ENCODE results near the gene PLA2G2C. TPM values are rescaled to one million over a fixed set of nuclear protein-coding genes. Genes with fewer than 3 reads are reported as not detected.
A peak's percentile ranks its signal among the peaks of the same experiment; 100 is the strongest.
"Not testable (repeated sequence)": the region's sequence is repeated elsewhere in the genome, so short reads cannot be mapped to it uniquely, and the experiment has no call there.

Gene PLA2G2C
- total RNA-seq, 3 donors from 2014 or later (not counting 1 experiment from before 2014, with no cell fraction given): not detected

GRCh38 chr1:20233394-20233793 is 47.1 kb upstream of the PLA2G2C start:
- intact Hi-C loops (cut with micrococcal nuclease): no loop called here
- Mint-ChIP-seq H3K27ac (no peak overlapping the region), H3K36me3 (no peaks in the 10 kb centered on the region), H3K4me3 (no peak overlapping the region), H3K4me1 (no peaks in the 10 kb centered on the region), H3K27me3 (ENCODE audit: low read depth in 2 of 2) (peaks cover 46 to 63% of the 10 kb centered on the region in 2 donors), H3K9me3 (no peaks in the 10 kb centered on the region)
- Histone ChIP-seq H3K4me1 (ENCODE audit: control insufficient read depth, insufficient read depth, low read length) (no peaks in the 10 kb centered on the region), H3K27ac (ENCODE audit: low read length) (no peak overlapping the region), H3K4me3 (ENCODE audit: low read length) (no peak overlapping the region), H3K36me3 (ENCODE audit: control insufficient read depth, insufficient read depth, low read length) (no peaks in the 10 kb centered on the region), H3K9me3 (ENCODE audit: control insufficient read depth, insufficient read depth, low read length) (no peaks in the 10 kb centered on the region), H3K27me3 (ENCODE audit: control insufficient read depth, insufficient read depth, low read length) (peaks cover 10% of the 10 kb centered on the region)
- TF ChIP-seq CTCF (IDR thresholded peaks at IDR 0.05): peak; percentile 12
- 27% methylated on average over 2 of the region's 3 CpGs for WGBS (ENCODE audit: insufficient coverage)
- peak in 1 of 2 donors; percentile 32 for DNase-seq
- ATAC-seq: no peak

GRCh38 chr1:20232564-20232963 is 46.2 kb upstream of the PLA2G2C start:
- intact Hi-C loops (cut with micrococcal nuclease); H3K4me3 Mint-ChIP-seq; H3K4me1 Mint-ChIP-seq: not testable (repeated sequence)

GRCh38 chr1:20229171-20229570 is 42.9 kb upstream of the PLA2G2C start:
- Mint-ChIP-seq H3K27ac (no peak overlapping the region), H3K9me3 (no peaks in the 10 kb centered on the region), H3K36me3 (no peaks in the 10 kb centered on the region), H3K27me3 (ENCODE audit: low read depth in 2 of 2) (peaks cover 49 to 65% of the 10 kb centered on the region in 2 donors), H3K4me1 (no peaks in the 10 kb centered on the region), H3K4me3 (no peak overlapping the region)
- H3K9me3 ChIP-seq (ENCODE audit: control insufficient read depth, insufficient read depth, low read length): no peaks in the 10 kb centered on the region
- intact Hi-C loops (cut with micrococcal nuclease): no loop called here
- DNase-seq (no peak), ATAC-seq (no peak)
- no peaks in the 10 kb centered on the region for H3K4me1 ChIP-seq (ENCODE audit: control insufficient read depth, insufficient read depth, low read length)
- H3K27me3 ChIP-seq (ENCODE audit: control insufficient read depth, insufficient read depth, low read length): peaks cover 6% of the 10 kb centered on the region
- H3K4me3 ChIP-seq (ENCODE audit: low read length): no peak overlapping the region
- 69% methylated on average over 1 of the region's 2 CpGs for WGBS (ENCODE audit: insufficient coverage)
- no peaks in the 10 kb centered on the region for H3K36me3 ChIP-seq (ENCODE audit: control insufficient read depth, insufficient read depth, low read length)
- no peak overlapping the region for H3K27ac ChIP-seq (ENCODE audit: low read length)
- TF ChIP-seq CTCF (IDR thresholded peaks at IDR 0.05): no peak

More at GRCh38 chr1:20232564-20232963, 46.2 kb upstream of the PLA2G2C start:
- ATAC-seq; H3K36me3 ChIP-seq (ENCODE audit: control insufficient read depth, insufficient read depth, low read length); H3K4me3 ChIP-seq (ENCODE audit: low read length); H3K4me1 ChIP-seq (ENCODE audit: control insufficient read depth, insufficient read depth, low read length); H3K9me3 Mint-ChIP-seq; H3K27me3 ChIP-seq (ENCODE audit: control insufficient read depth, insufficient read depth, low read length); H3K9me3 ChIP-seq (ENCODE audit: control insufficient read depth, insufficient read depth, low read length); H3K27ac ChIP-seq (ENCODE audit: low read length); H3K36me3 Mint-ChIP-seq; H3K27ac Mint-ChIP-seq; DNase-seq: not testable (repeated sequence)
- H3K27me3 Mint-ChIP-seq (ENCODE audit: low read depth in 2 of 2): peaks cover 48 to 71% of the 10 kb centered on the region in 2 donors
- 38% methylated on average over 7 of the region's 7 CpGs for whole genome bisulfite sequencing (ENCODE audit: insufficient coverage)

- Mint-ChIP-seq H3K4me1 (no peaks in the 10 kb centered on the region), H3K27me3 (ENCODE audit: low read depth in 2 of 2) (peaks cover 48 to 65% of the 10 kb centered on the region in 2 donors), H3K9me3 (no peaks in the 10 kb centered on the region), H3K27ac (no peak overlapping the region), H3K36me3 (no peaks in the 10 kb centered on the region), H3K4me3 (no peak overlapping the region)
- ATAC-seq: no peak
- WGBS (ENCODE audit: insufficient coverage): 87% methylated on average over 10 of the region's 11 CpGs
- TF ChIP-seq CTCF (IDR thresholded peaks at IDR 0.05): no peak
- intact Hi-C loops (cut with micrococcal nuclease): no loop called here
- Histone ChIP-seq H3K4me3 (ENCODE audit: low read length) (no peak overlapping the region), H3K36me3 (ENCODE audit: control insufficient read depth, insufficient read depth, low read length) (no peaks in the 10 kb centered on the region), H3K27ac (ENCODE audit: low read length) (no peak overlapping the region), H3K27me3 (ENCODE audit: control insufficient read depth, insufficient read depth, low read length) (peaks cover 2% of the 10 kb centered on the region), H3K9me3 (ENCODE audit: control insufficient read depth, insufficient read depth, low read length) (no peaks in the 10 kb centered on the region), H3K4me1 (ENCODE audit: control insufficient read depth, insufficient read depth, low read length) (no peaks in the 10 kb centered on the region)
- no peak for DNase-seq
Measured at GRCh38 chr1:20228314-20228825, 42.1 kb upstream of the PLA2G2C start.

Data from natural killer cell (primary cell).